ENCODE measurements around the gene MON2.

MON2 gene

DNA sequence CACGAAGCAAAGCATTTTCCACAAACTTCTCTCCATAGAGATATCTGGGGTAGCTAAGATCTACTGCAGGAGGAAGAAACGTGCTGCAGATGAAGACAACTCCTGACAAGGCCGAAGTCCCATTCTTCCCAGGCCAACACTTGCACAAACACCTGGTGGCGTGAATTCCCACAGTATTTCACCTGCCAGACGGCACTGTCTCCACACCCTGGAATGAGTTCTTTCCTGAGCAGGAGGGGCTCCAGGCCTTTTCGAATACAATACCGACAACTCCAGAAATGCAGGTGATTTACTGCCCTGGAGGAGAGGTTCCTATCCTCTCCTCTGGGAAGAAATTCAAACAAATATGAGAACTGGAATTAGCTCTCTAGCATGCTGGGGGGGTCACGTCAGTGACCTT lies 179.9 kb downstream of the MON2 start:
- Histone ChIP-seq H3K4me1 (ENCODE audit: control insufficient read depth, insufficient read depth, low read length) (peaks cover 14% of the 10 kb centered on the region), H3K36me3 (ENCODE audit: control insufficient read depth, insufficient read depth, low read length) (no peaks in the 10 kb centered on the region), H3K27me3 (ENCODE audit: control insufficient read depth, insufficient read depth, low read length) (peaks cover 5% of the 10 kb centered on the region), H3K9me3 (ENCODE audit: control insufficient read depth, insufficient read depth, low read length) (no peaks in the 10 kb centered on the region), H3K9ac (ENCODE audit: low read depth, low read length) (no peak overlapping the region), H3K4me3 (ENCODE audit: low read depth, low read length) (no peak overlapping the region)

DNA sequence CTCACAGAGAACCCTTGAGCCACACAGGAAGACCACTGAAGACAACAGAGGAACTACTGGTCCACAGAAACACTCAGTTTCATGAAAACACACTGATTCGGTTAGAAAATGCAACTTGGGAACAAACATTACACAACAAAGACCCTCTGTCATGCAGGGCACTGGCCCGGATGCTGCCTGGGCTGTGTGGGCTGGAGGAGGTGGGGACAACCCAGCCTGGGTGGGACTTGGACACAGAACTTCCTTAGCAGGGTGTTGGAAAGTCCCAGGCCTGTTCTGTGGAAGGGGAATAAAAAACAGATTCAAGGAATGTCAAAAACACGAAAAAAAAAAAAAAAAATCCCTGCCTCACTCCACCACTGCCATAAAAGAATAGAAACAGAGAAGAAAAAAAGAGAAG lies 181.0 kb downstream of the MON2 start:
- peaks cover 21% of the 10 kb centered on the region for H3K4me1 ChIP-seq (ENCODE audit: control insufficient read depth, insufficient read depth, low read length)
- no peaks in the 10 kb centered on the region for H3K9me3 ChIP-seq (ENCODE audit: control insufficient read depth, insufficient read depth, low read length)
- no peaks in the 10 kb centered on the region for H3K36me3 ChIP-seq (ENCODE audit: control insufficient read depth, insufficient read depth, low read length)
- H3K4me3 ChIP-seq (ENCODE audit: low read depth, low read length) = no peak overlapping the region
- H3K27me3 ChIP-seq (ENCODE audit: control insufficient read depth, insufficient read depth, low read length) = peaks cover 12% of the 10 kb centered on the region
- H3K9ac ChIP-seq (ENCODE audit: low read depth, low read length) = no peak overlapping the region

DNA sequence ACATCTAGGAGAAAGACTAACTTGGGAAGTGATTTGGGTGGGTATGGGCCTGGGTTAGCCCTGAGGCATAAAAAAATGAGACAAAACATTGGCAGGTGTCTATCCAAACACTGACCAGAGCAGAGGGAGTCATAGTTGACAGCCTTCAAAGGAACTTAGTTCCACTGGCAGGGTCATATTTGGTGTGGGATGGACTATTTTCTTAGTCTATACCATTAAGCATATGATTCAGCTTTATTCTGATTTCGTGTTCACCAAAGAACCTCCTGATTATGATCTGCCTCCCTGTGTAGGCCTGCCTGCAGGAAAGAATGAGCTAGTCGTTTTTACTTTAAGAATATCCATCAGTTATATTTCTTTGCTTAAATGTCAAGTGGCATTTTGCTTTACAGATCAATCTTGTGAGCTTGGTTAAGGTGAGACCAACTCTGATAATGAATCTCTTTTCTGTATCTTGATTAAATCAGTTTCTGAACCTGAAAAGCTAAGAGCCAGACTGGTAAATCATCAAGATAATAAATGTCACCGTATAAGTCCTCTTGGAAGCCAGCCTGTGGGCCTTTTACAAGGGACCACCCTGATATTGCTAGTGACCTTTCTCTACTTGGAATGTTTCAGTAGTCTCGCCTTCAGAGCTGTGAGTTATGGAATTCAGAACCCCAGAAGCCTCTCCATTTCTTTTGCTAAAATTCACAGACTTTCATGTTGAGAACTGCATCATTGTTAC lies 182.9 kb downstream of the MON2 start:
- peaks cover 19% of the 10 kb centered on the region for H3K27me3 ChIP-seq (ENCODE audit: control insufficient read depth, insufficient read depth, low read length)
- H3K4me1 ChIP-seq (ENCODE audit: control insufficient read depth, insufficient read depth, low read length) = peaks cover 35% of the 10 kb centered on the region
- H3K9ac ChIP-seq (ENCODE audit: low read depth, low read length) = no peak overlapping the region
- no peak overlapping the region for H3K4me3 ChIP-seq (ENCODE audit: low read depth, low read length)
- no peaks in the 10 kb centered on the region for H3K36me3 ChIP-seq (ENCODE audit: control insufficient read depth, insufficient read depth, low read length)
- no peaks in the 10 kb centered on the region for H3K9me3 ChIP-seq (ENCODE audit: control insufficient read depth, insufficient read depth, low read length)

All from iPS-15b (cell line).